ENCODE data around the gene SH3RF3. TPM values are rescaled to one million over a fixed set of nuclear protein-coding genes. Genes with fewer than 3 reads are reported as not detected.

SH3RF3 gene
- total and polyA plus RNA-seq, 2 of the 13 experiments (the other 11 are each of a cell fraction or from before 2014, with no cell fraction given) = 0.04 TPM; not detected in 1

- Histone ChIP-seq H3K27ac (ENCODE audit: extremely low read length, insufficient read depth, low read length) (no peak overlapping the region), H3K79me2 (ENCODE audit: insufficient read depth, low read length) (no peaks in the 10 kb centered on the region), H3K36me3 (replicated peaks in 1 of 2; ENCODE audit: control insufficient read depth in 1 of 2, insufficient read depth in 2 of 2, low read length in 2 of 2) (no peaks in the 10 kb centered on the region), H3K4me1 (ENCODE audit: insufficient read depth, low read length) (no peaks in the 10 kb centered on the region), H3K4me3 (replicated peaks in 1 of 3; ENCODE audit: insufficient read depth in 1 of 3, low read depth in 2 of 3, low read length in 3 of 3) (no peak overlapping the region), H3K9ac (ENCODE audit: insufficient read depth, low read depth, low read length) (no peak overlapping the region), H3K4me2 (ENCODE audit: low read depth, low read length) (no peak overlapping the region), H3K9me3 (ENCODE audit: low read length) (peaks cover 17% of the 10 kb centered on the region), H3K27me3 (ENCODE audit: control insufficient read depth in 1 of 2, insufficient read depth in 2 of 2, low read length in 2 of 2) (peaks cover 0 to 11% of the 10 kb centered on the region in 2 experiments; a peak in 3 of 5 replicates), H2AFZ (ENCODE audit: low read length) (no peak overlapping the region), H4K20me1 (ENCODE audit: insufficient read depth, low read length) (no peaks in the 10 kb centered on the region)
- WGBS (ENCODE audit: low lambda C conversion rate) = 14% methylated on average over 1 of the region's 1 CpG
- no peak for FAIRE-seq
- BruUV-seq (replicated peaks) = no TSS peak
- DNase-seq (ENCODE audit: low spot score) = no peak
- TF ChIP-seq ZNF232 (CRISPR knock-in tag; IDR thresholded peaks at IDR 0.05; ENCODE audit: borderline replicate concordance) = no peak
- no peak for TF ChIP-seq ZNF205 (CRISPR knock-in tag; IDR thresholded peaks at IDR 0.05)
- no peak for TF ChIP-seq ZHX2 (IDR thresholded peaks at IDR 0.05; ENCODE audit: low read depth)
- TF ChIP-seq ZHX2 (CRISPR knock-in tag; IDR thresholded peaks at IDR 0.05; ENCODE audit: borderline replicate concordance) = no peak
- no peak for TF ChIP-seq TEF (CRISPR knock-in tag; IDR thresholded peaks at IDR 0.05)
- no peak for TF ChIP-seq SAFB2 (CRISPR knock-in tag; IDR thresholded peaks at IDR 0.05; ENCODE audit: borderline replicate concordance, low read depth)
- no peak for TF ChIP-seq ZNF432 (CRISPR knock-in tag; IDR thresholded peaks at IDR 0.05; ENCODE audit: borderline replicate concordance)
- TF ChIP-seq NFKB2 (CRISPR knock-in tag; IDR thresholded peaks at IDR 0.05; ENCODE audit: borderline replicate concordance) = no peak
- no peak for TF ChIP-seq DR1 (CRISPR knock-in tag; IDR thresholded peaks at IDR 0.05)
- no peak for TF ChIP-seq PAF1 (CRISPR knock-in tag; IDR thresholded peaks at IDR 0.05)
- TF ChIP-seq ZNF343 (CRISPR knock-in tag; IDR thresholded peaks at IDR 0.05) = no peak
- TF ChIP-seq ZNF549 (CRISPR knock-in tag; IDR thresholded peaks at IDR 0.05) = no peak
- no peak for TF ChIP-seq IRF1 (CRISPR knock-in tag; IDR thresholded peaks at IDR 0.05; ENCODE audit: low read depth)
- no peak for TF ChIP-seq NFATC3 (CRISPR knock-in tag; IDR thresholded peaks at IDR 0.05)
- TF ChIP-seq ZSCAN29 (CRISPR knock-in tag; conservative IDR thresholded peaks at IDR 0.05) = no peak
- no peak for TF ChIP-seq HMG20B (CRISPR knock-in tag; conservative IDR thresholded peaks at IDR 0.05)
- TF ChIP-seq IRF2 (CRISPR knock-in tag; IDR thresholded peaks at IDR 0.05) = no peak
- ChIA-PET POLR2A (no interaction called here), CTCF (ENCODE audit: low intra/inter-chr PET ratio, low total read pairs) (no interaction called here)
- in situ Hi-C loops (cut with HindIII; ENCODE audit: extremely low pct_ligation_motif_present, low pct_unique_long_range_greater_than_20kb) (no loop called here), intact Hi-C loops (cut with micrococcal nuclease; ENCODE audit: unreplicated experiment) (no loop called here)
- no peak for ATAC-seq
Observed at GRCh38 chr2:109438146-109438545, 309.1 kb downstream of the SH3RF3 start.
